HCT116 (cell line): ENCODE measurements around the gene ATP6V1G1. TPM values are rescaled to one million over a fixed set of nuclear protein-coding genes. Genes with fewer than 3 reads are reported as not detected.

Experiments used
- ATAC-seq: fragments of 200-7000 bp; cut with Tn5 transposase; 2 replicates; pipeline ENCODE4 v1.9.1; 2020; ENCODE audit warnings: mild to moderate bottlenecking, moderate library complexity
- BruUV-seq: library from RNA; stranded (reverse); fragments of 400-500 nt; replicated peaks from 2 replicates; lab custom pipeline; 2021; lab: Mats Ljungman, UMichigan
- CTCF ChIA-PET: fragments of 300-600 bp; sonication (Branson Sonifier 250); formaldehyde crosslinking; loops from one replicate; lab custom pipeline; 2021; ENCODE audit warnings: antibody characterized with exemption; lab: Charles Lee
- POLR2A ChIA-PET: fragments of 300-600, 350-600 bp; sonication (Branson Sonifier 250); formaldehyde crosslinking; loops from one replicate; lab custom pipeline; 2021; ENCODE audit warnings: antibody characterized with exemption; lab: Charles Lee
- RAD21 ChIA-PET, 2 experiments: fragments of 300-600 bp; sonication (Branson Sonifier 250); formaldehyde crosslinking; loops; one replicate each; lab custom pipeline; 2023; ENCODE audit warnings: low total read pairs in 2 of 2; ENCODE audit not compliant: uncharacterized antibody in 2 of 2, unreplicated experiment in 2 of 2, low non-redundant PET in 1 of 2; lab: Charles Lee
- DNase-seq: peaks from one replicate; pipeline ENCODE4 v3.0.0-alpha.2; 2010; ENCODE audit warnings: low read depth, low spot score
- H2AFZ ChIP-seq: fragments of 200-600 bp; shearing (Covaris generic), sonication (generic); 2 replicates; pipeline ENCODE4 v1.6.1; 2017; ENCODE audit warnings: low read depth, mixed run types, mixed read lengths, antibody characterized with exemption, low read length; ENCODE audit not compliant: poor library complexity, severe bottlenecking
- H3K27ac ChIP-seq: 2 replicates; pipeline ENCODE4 v1.5.1; 2012; ENCODE audit warnings: low read depth, low read length
- H3K27me3 ChIP-seq: fragments of 200-600 bp; sonication (generic); 2 replicates; pipeline ENCODE4 v1.6.1; 2016; ENCODE audit warnings: mixed run types, low read length, mixed read lengths; ENCODE audit not compliant: insufficient read depth
- H3K36me3 ChIP-seq, 2 experiments: fragments of 200-500 bp in 1 of 2; fragments of 200-600 bp in 1 of 2; sonication (Bioruptor generic) in 1 of 2; sonication (generic) in 1 of 2; 2 replicates each; pipeline versions ENCODE4 v1.5.1 to v1.6.1; 2014 to 2016; ENCODE audit warnings: low read length in 2 of 2, inconsistent platforms in 1 of 2, mixed read lengths in 1 of 2, mixed run types in 1 of 2; ENCODE audit not compliant: insufficient read depth in 2 of 2, control insufficient read depth in 1 of 2
- H3K4me1 ChIP-seq, 2 experiments: fragments of 200-600 bp in 1 of 2; sonication (generic) in 1 of 2; 2 replicates each; pipeline versions ENCODE4 v1.5.1 to v1.6.1; 2012 to 2017; ENCODE audit warnings: low read length in 2 of 2, inconsistent platforms in 1 of 2, mild to moderate bottlenecking in 1 of 2, mixed read lengths in 1 of 2, mixed run types in 1 of 2, moderate library complexity in 1 of 2; ENCODE audit not compliant: insufficient read depth in 2 of 2, control insufficient read depth in 1 of 2
- H3K4me2 ChIP-seq: fragments of 200-600 bp; sonication (generic); 2 replicates; pipeline ENCODE4 v1.6.1; 2017; ENCODE audit warnings: mixed run types, low read length, mixed read lengths
- H3K4me3 ChIP-seq, 2 experiments: fragments of 200-600 bp in 1 of 2; sonication (generic) in 1 of 2; replicated peaks in 1 of 2; 2 replicates each; pipeline ENCODE4 v1.5.1; 2011 to 2016; ENCODE audit warnings: low read length in 2 of 2, control low read depth in 1 of 2, low read depth in 1 of 2, mild to moderate bottlenecking in 1 of 2, mixed read lengths in 1 of 2, mixed run types in 1 of 2
- H3K79me2 ChIP-seq: fragments of 200-600 bp; sonication (generic); 2 replicates; pipeline ENCODE4 v1.6.1; 2017; ENCODE audit warnings: mild to moderate bottlenecking, mixed run types, low read length, moderate library complexity, mixed read lengths; ENCODE audit not compliant: insufficient read depth
- H3K9ac ChIP-seq: fragments of 200-600 bp; sonication (generic); 2 replicates; pipeline ENCODE4 v1.6.1; 2016; ENCODE audit warnings: low read length, mixed read lengths
- H3K9me2 ChIP-seq: fragments of 200-600 bp; sonication (generic), shearing (Covaris generic); 2 replicates; pipeline ENCODE4 v1.6.1; 2017; ENCODE audit warnings: mixed run types, mild to moderate bottlenecking, moderate library complexity; ENCODE audit not compliant: insufficient read depth
- H3K9me3 ChIP-seq, 2 experiments: fragments of 200-500 bp in 1 of 2; fragments of 200-600 bp in 1 of 2; sonication (Bioruptor generic) in 1 of 2; sonication (generic) in 1 of 2; 2 replicates each; pipeline ENCODE4 v1.6.1; 2014 to 2017; ENCODE audit warnings: low read length in 2 of 2, mixed read lengths in 2 of 2, inconsistent platforms in 1 of 2, low read depth in 1 of 2, mild to moderate bottlenecking in 1 of 2, mixed run types in 1 of 2, moderate library complexity in 1 of 2; ENCODE audit not compliant: control insufficient read depth in 1 of 2, insufficient read depth in 1 of 2
- H4K20me1 ChIP-seq: fragments of 200-600 bp; sonication (generic), shearing (Covaris generic); 2 replicates; pipeline ENCODE4 v1.6.1; 2017; ENCODE audit warnings: mixed run types, mild to moderate bottlenecking, moderate library complexity; ENCODE audit not compliant: insufficient read depth
- CEBPB ChIP-seq: IDR thresholded peaks from 2 replicates; pipeline ENCODE4 v1.6.1; 2012; ENCODE audit warnings: low read depth
- CTCF ChIP-seq, 3 experiments: fragments of 200-600 bp in 1 of 3; sonication (generic) in 1 of 3; IDR thresholded peaks in 2 of 3; conservative IDR thresholded peaks in 1 of 3; 2 replicates each; pipeline ENCODE4 v1.5.1; 2012 to 2017; ENCODE audit warnings: low read depth in 2 of 3, low read length in 2 of 3, antibody characterized with exemption in 1 of 3, borderline replicate concordance in 1 of 3, control low read depth in 1 of 3, mild to moderate bottlenecking in 1 of 3, mixed read lengths in 1 of 3, mixed run types in 1 of 3, moderate library complexity in 1 of 3; ENCODE audit not compliant: insufficient read depth in 1 of 3
- EZH2 ChIP-seq: fragments of 200-600 bp; sonication (generic); IDR thresholded peaks from 2 replicates; pipeline ENCODE4 v1.6.1; 2017; ENCODE audit warnings: antibody characterized with exemption, mixed run types
- EZH2phosphoT487 ChIP-seq: fragments of 200-600 bp; IDR thresholded peaks from 2 replicates; pipeline ENCODE4 v1.6.1; 2018; ENCODE audit warnings: antibody characterized with exemption, borderline replicate concordance
- POLR2A ChIP-seq: IDR thresholded peaks from 2 replicates; pipeline ENCODE4 v1.7.0; 2011; ENCODE audit warnings: borderline replicate concordance; ENCODE audit not compliant: insufficient read depth, insufficient read length; ENCODE audit errors: extremely low read depth
- RAD21 ChIP-seq: IDR thresholded peaks from 2 replicates; pipeline ENCODE4 v1.6.1; 2012; ENCODE audit warnings: low read depth, mild to moderate bottlenecking
- YY1 ChIP-seq: IDR thresholded peaks from 2 replicates; pipeline ENCODE4 v1.6.1; 2011; ENCODE audit warnings: low read length, low read depth, moderate library complexity, mild to moderate bottlenecking; ENCODE audit not compliant: insufficient replicate concordance; ENCODE audit errors: extremely low read depth
- ZNF274 ChIP-seq: fragments of 200-500 bp; sonication (Bioruptor generic); IDR thresholded peaks from 2 replicates; pipeline ENCODE4 v1.6.1; 2014; ENCODE audit warnings: mild to moderate bottlenecking, low read depth, low read length, inconsistent platforms
- intact Hi-C: fragments of 100-400 bp; cut with micrococcal nuclease; formaldehyde crosslinking; loops from 2 replicates; pipeline ENCODE4 v1.10.0; 2022
- total RNA-seq: library from RNA; stranded (reverse); gene quantifications from one replicate; pipeline ENCODE4 v1.2.1, GENCODE V29; 2021; ENCODE audit not compliant: unreplicated experiment
- TF ChIP-seq, protein P1 (sequence below): IDR thresholded peaks from 2 replicates; pipeline ENCODE4 v1.6.1; 2012
- TF ChIP-seq, protein P2 (sequence below): IDR thresholded peaks from 2 replicates; pipeline ENCODE4 v1.6.1; 2012; ENCODE audit warnings: low read depth

Gene ATP6V1G1
- total RNA-seq, 1 experiment from 2014 or later = 72.3 TPM

DNA sequence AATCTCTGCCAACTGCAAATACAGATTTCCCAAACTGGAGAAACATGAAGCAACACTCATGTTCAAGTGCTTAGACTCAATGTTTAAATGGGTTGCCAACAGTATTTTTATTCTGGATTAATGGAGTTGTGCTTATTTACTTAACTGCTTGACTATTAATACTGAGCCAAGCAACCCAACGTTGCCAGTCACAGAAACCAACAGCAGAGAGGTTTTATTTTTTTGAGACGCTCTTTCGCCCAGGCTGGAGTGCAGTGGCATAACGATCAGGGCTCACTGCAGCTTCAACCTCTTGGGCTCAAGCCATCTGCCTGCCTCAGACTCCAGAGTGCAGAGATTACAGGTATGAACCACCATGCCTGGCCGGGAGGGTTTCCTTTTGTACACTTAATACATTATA lies 15.1 kb downstream of the ATP6V1G1 start:
- intact Hi-C loops = no loop called here
- peaks cover 4% of the 10 kb centered on the region; the same call in 1 of the 2 replicates for H4K20me1 ChIP-seq
- no TSS peak for BruUV-seq
- H3K4me1 ChIP-seq = no peaks in the 10 kb centered on the region
- no peak overlapping the region for H3K27ac ChIP-seq
- H3K9ac ChIP-seq = no peak overlapping the region
- H2AFZ ChIP-seq = no peak overlapping the region
- H3K4me2 ChIP-seq = no peak overlapping the region
- ATAC-seq = no peak
- ChIA-PET CTCF (no interaction called here), POLR2A (no interaction called here), RAD21 (no interaction called here)
- peaks cover 8 to 17% of the 10 kb centered on the region in 2 experiments; a peak in 3 of 4 replicates for H3K36me3 ChIP-seq
- TF ChIP-seq CEBPB = no peak
- TF ChIP-seq CTCF (IDR thresholded peaks at IDR 0.05 in 2 of 3, conservative IDR thresholded peaks at IDR 0.05 in 1 of 3; ENCODE audit: borderline replicate concordance in 1 of 3, insufficient read depth in 1 of 3, low read depth in 2 of 3, low read length in 2 of 3) = no peak
- no peak for TF ChIP-seq YY1
- no peak for TF ChIP-seq EZH2
- TF ChIP-seq, protein P1, sequence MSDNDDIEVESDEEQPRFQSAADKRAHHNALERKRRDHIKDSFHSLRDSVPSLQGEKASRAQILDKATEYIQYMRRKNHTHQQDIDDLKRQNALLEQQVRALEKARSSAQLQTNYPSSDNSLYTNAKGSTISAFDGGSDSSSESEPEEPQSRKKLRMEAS = no peak
- TF ChIP-seq POLR2A = no peak
- no peak for TF ChIP-seq ZNF274
- no peak for TF ChIP-seq EZH2phosphoT487
- no peaks in the 10 kb centered on the region for H3K79me2 ChIP-seq
- H3K9me2 ChIP-seq = no peaks in the 10 kb centered on the region
- no peaks in the 10 kb centered on the region for H3K27me3 ChIP-seq
- H3K4me3 ChIP-seq = no peak overlapping the region
- H3K9me3 ChIP-seq = no peaks in the 10 kb centered on the region
- no peak for DNase-seq

DNA sequence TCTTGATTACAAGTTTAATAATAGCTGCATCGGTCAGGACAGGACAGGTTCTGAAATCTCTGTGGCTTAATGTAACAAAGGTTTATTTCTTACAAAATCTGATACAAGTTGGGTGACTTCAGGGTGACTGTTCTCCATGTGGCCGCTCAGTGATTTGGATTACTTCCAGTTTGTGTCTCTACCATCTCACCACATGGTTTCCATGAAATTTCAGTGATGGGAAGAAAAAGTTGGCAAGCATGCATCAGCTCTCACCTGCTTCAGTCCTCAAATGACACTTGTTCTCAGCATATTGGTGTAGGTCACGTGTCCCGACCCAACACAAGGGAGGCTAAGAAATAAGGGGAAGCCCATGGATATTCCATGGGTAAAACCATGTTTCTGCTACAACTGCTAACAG lies 15.7 kb downstream of the ATP6V1G1 start:
- ChIA-PET CTCF (no interaction called here), RAD21 (no interaction called here), POLR2A (no interaction called here)
- no peak for DNase-seq
- Histone ChIP-seq H3K4me3 (no peak overlapping the region), H4K20me1 (peaks cover 1% of the 10 kb centered on the region; the same call in 1 of the 2 replicates), H3K36me3 (peaks cover 8 to 12% of the 10 kb centered on the region in 2 experiments; a peak in 3 of 4 replicates), H3K4me1 (no peaks in the 10 kb centered on the region), H3K9ac (no peak overlapping the region), H3K27ac (no peak overlapping the region), H3K4me2 (no peak overlapping the region), H3K27me3 (no peaks in the 10 kb centered on the region), H3K9me2 (no peaks in the 10 kb centered on the region), H2AFZ (no peak overlapping the region), H3K79me2 (no peaks in the 10 kb centered on the region), H3K9me3 (no peaks in the 10 kb centered on the region)
- TF ChIP-seq, protein P2, sequence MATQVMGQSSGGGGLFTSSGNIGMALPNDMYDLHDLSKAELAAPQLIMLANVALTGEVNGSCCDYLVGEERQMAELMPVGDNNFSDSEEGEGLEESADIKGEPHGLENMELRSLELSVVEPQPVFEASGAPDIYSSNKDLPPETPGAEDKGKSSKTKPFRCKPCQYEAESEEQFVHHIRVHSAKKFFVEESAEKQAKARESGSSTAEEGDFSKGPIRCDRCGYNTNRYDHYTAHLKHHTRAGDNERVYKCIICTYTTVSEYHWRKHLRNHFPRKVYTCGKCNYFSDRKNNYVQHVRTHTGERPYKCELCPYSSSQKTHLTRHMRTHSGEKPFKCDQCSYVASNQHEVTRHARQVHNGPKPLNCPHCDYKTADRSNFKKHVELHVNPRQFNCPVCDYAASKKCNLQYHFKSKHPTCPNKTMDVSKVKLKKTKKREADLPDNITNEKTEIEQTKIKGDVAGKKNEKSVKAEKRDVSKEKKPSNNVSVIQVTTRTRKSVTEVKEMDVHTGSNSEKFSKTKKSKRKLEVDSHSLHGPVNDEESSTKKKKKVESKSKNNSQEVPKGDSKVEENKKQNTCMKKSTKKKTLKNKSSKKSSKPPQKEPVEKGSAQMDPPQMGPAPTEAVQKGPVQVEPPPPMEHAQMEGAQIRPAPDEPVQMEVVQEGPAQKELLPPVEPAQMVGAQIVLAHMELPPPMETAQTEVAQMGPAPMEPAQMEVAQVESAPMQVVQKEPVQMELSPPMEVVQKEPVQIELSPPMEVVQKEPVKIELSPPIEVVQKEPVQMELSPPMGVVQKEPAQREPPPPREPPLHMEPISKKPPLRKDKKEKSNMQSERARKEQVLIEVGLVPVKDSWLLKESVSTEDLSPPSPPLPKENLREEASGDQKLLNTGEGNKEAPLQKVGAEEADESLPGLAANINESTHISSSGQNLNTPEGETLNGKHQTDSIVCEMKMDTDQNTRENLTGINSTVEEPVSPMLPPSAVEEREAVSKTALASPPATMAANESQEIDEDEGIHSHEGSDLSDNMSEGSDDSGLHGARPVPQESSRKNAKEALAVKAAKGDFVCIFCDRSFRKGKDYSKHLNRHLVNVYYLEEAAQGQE = no peak
- no peak for TF ChIP-seq YY1
- TF ChIP-seq RAD21 = no peak
- no TSS peak for BruUV-seq
- intact Hi-C loops = no loop called here
- ATAC-seq = no peak
